Lower lobe of right lung (tissue), 2 donors: ENCODE results near the gene CHST13. TPM values are rescaled to one million over a fixed set of nuclear protein-coding genes. Genes with fewer than 3 reads are reported as not detected.

ENCODE experiments used
- ATAC-seq, 2 donors: fragments of 200-7000 bp; cut with Tn5 transposase; one replicate each; pipeline ENCODE4 v1.9.1; 2020 to 2022; ENCODE audit warnings: mild to moderate bottlenecking in 2 of 2, moderate library complexity in 2 of 2
- DNase-seq: peaks from one replicate; pipeline ENCODE4 v3.0.0-alpha.2; 2020
- H3K27ac ChIP-seq: fragments of 200-600 bp; one replicate; pipeline ENCODE4 v1.8.0; 2022
- H3K27me3 ChIP-seq: fragments of 200-600 bp; one replicate; pipeline ENCODE4 v1.8.0; 2022; ENCODE audit warnings: low read depth
- H3K36me3 ChIP-seq: fragments of 200-600 bp; one replicate; pipeline ENCODE4 v1.8.0; 2022; ENCODE audit warnings: mild to moderate bottlenecking
- H3K4me1 ChIP-seq: fragments of 200-600 bp; one replicate; pipeline ENCODE4 v1.8.0; 2022
- H3K4me3 ChIP-seq: fragments of 200-600 bp; one replicate; pipeline ENCODE4 v1.8.0; 2022; ENCODE audit warnings: mild to moderate bottlenecking
- H3K9me3 ChIP-seq: fragments of 200-600 bp; one replicate; pipeline ENCODE4 v1.8.0; 2022
- intact Hi-C: fragments of 100-400 bp; cut with DNase I; formaldehyde crosslinking; loops from one replicate; pipeline ENCODE4 v1.11.0; 2022
- total RNA-seq: library from RNA; stranded (reverse); fragmentation: NEBNext Ultra II Directional; extraction: Animal tissue kit (Norgen Biotek cat#: 25700); gene quantifications from one replicate; pipeline ENCODE4 v1.2.1, GENCODE V29; 2021
- TF ChIP-seq, protein P1 (sequence below): fragments of 200-600 bp; IDR thresholded peaks from one replicate; pipeline ENCODE4 v1.8.0; 2022; ENCODE audit warnings: antibody characterized with exemption, mild to moderate bottlenecking
- donor health status: DM: no; HTN: yes; CAD: no; lungs with severe emphysema.

CHST13 gene
- total RNA-seq, 1 donor from 2014 or later = 1.5 TPM

GRCh38 chr3:126515066-126515706 lies 8.8 kb upstream of the CHST13 start:
- Histone ChIP-seq H3K4me3 (no peak overlapping the region), H3K36me3 (no peaks in the 10 kb centered on the region), H3K9me3 (no peaks in the 10 kb centered on the region), H3K4me1 (no peaks in the 10 kb centered on the region), H3K27ac (no peak overlapping the region), H3K27me3 (peaks cover 4% of the 10 kb centered on the region)
- ATAC-seq = no peak
- peak; percentile 29 for DNase-seq
- intact Hi-C loops = no loop called here
- TF ChIP-seq, protein P1, sequence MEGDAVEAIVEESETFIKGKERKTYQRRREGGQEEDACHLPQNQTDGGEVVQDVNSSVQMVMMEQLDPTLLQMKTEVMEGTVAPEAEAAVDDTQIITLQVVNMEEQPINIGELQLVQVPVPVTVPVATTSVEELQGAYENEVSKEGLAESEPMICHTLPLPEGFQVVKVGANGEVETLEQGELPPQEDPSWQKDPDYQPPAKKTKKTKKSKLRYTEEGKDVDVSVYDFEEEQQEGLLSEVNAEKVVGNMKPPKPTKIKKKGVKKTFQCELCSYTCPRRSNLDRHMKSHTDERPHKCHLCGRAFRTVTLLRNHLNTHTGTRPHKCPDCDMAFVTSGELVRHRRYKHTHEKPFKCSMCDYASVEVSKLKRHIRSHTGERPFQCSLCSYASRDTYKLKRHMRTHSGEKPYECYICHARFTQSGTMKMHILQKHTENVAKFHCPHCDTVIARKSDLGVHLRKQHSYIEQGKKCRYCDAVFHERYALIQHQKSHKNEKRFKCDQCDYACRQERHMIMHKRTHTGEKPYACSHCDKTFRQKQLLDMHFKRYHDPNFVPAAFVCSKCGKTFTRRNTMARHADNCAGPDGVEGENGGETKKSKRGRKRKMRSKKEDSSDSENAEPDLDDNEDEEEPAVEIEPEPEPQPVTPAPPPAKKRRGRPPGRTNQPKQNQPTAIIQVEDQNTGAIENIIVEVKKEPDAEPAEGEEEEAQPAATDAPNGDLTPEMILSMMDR = no peak

GRCh38 chr3:126516152-126516935 lies 7.6 kb upstream of the CHST13 start:
- TF ChIP-seq, protein P1 = no peak
- intact Hi-C loops = no loop called here
- DNase-seq (no peak), ATAC-seq (no peak)
- Histone ChIP-seq H3K27me3 (peaks cover 4% of the 10 kb centered on the region), H3K4me3 (no peak overlapping the region), H3K36me3 (no peaks in the 10 kb centered on the region), H3K4me1 (no peaks in the 10 kb centered on the region), H3K9me3 (no peaks in the 10 kb centered on the region), H3K27ac (no peak overlapping the region)

GRCh38 chr3:126516936-126517290 lies 7.0 kb upstream of the CHST13 start:
- Histone ChIP-seq H3K4me3 (no peak overlapping the region), H3K36me3 (no peaks in the 10 kb centered on the region), H3K4me1 (no peaks in the 10 kb centered on the region), H3K27ac (no peak overlapping the region), H3K9me3 (no peaks in the 10 kb centered on the region), H3K27me3 (peaks cover 4% of the 10 kb centered on the region)
- DNase-seq = no peak
- TF ChIP-seq, protein P1 = no peak
- intact Hi-C loops = no loop called here
- ATAC-seq = no peak

- Histone ChIP-seq H3K36me3 (no peaks in the 10 kb centered on the region), H3K4me1 (no peaks in the 10 kb centered on the region), H3K27ac (no peak within 1 kb of the TSS), H3K4me3 (no peak within 1 kb of the TSS), H3K27me3 (peaks cover 4% of the 10 kb centered on the region), H3K9me3 (no peaks in the 10 kb centered on the region)
- TF ChIP-seq, protein P1 = no peak
- DNase-seq (peak; percentile 36), ATAC-seq (peak in 1 of 2 donors; percentile 18)
- intact Hi-C loops = no loop called here
These were observed 6.5 kb upstream of the CHST13 start, which contains the start of gene UROC1 for GRCh38 chr3:126517291-126517951. TSS of gene UROC1 (minus strand) at chr3:126517773. CDS start at chr3:126517719, 54 bp downstream.

DNA sequence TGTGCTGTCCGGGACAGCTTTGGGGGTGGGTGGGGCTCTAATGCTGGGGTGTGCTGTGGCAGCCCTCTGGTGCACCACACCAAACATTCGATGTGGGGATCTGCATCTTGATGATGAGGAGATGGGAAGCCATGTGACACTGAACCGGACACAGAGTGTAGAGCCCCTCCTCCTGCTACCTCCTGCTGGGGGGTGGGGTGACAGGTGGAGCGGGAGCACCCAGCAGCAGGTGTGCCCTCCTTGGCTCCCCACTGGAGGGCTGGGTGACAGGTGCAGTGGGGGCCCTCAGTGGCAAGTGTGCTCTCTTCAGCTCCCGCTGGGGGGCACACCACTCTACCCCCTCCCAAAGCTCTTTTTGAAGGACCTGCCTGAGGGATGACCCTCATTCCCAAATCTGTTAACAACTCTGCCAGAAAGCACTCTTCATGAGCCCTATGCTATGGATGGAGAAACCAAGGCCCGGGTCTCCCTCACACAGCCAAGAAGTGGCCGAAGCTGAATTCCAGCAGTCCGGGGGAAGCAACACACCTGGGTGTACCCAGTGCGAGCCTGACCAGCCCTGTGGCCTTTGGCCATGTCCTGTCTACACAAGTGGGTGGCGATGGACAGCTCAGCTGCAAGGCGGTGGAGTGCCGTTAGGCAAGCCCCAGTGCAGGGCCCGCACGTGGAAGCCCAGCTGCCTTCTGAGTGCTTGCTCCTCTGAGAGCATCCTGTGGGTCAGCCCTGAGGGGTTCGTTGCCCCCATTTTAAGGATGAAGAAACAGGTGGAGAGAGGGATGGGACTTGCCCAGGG lies 5.8 kb upstream of the CHST13 start:
- no peaks in the 10 kb centered on the region for H3K9me3 ChIP-seq
- no peaks in the 10 kb centered on the region for H3K36me3 ChIP-seq
- intact Hi-C loops = no loop called here
- ATAC-seq = no peak
- H3K4me3 ChIP-seq = no peak overlapping the region
- H3K4me1 ChIP-seq = no peaks in the 10 kb centered on the region
- TF ChIP-seq, protein P1 = no peak
- H3K27me3 ChIP-seq = peaks cover 4% of the 10 kb centered on the region
- no peak overlapping the region for H3K27ac ChIP-seq
- DNase-seq = peak; percentile 34
